GM21528 (cell line): Measurements from ENCODE around the gene CHTOP.
"Not testable (repeated sequence)": the region's sequence is repeated elsewhere in the genome, so short reads cannot be mapped to it uniquely, and the experiment has no call there.

Experiments used
- ATAC-seq: cut with Tn5 transposase; IDR thresholded peaks from one replicate; pipeline ENCODE4 v1.9.1; 2021; ENCODE audit warnings: mild to moderate bottlenecking, moderate library complexity; ENCODE audit not compliant: unreplicated experiment, low FRiP score

CHTOP gene

GRCh38 chr1:153630384-153630783, 3.5 kb upstream of the CHTOP start:
- no peak for ATAC-seq

DNA sequence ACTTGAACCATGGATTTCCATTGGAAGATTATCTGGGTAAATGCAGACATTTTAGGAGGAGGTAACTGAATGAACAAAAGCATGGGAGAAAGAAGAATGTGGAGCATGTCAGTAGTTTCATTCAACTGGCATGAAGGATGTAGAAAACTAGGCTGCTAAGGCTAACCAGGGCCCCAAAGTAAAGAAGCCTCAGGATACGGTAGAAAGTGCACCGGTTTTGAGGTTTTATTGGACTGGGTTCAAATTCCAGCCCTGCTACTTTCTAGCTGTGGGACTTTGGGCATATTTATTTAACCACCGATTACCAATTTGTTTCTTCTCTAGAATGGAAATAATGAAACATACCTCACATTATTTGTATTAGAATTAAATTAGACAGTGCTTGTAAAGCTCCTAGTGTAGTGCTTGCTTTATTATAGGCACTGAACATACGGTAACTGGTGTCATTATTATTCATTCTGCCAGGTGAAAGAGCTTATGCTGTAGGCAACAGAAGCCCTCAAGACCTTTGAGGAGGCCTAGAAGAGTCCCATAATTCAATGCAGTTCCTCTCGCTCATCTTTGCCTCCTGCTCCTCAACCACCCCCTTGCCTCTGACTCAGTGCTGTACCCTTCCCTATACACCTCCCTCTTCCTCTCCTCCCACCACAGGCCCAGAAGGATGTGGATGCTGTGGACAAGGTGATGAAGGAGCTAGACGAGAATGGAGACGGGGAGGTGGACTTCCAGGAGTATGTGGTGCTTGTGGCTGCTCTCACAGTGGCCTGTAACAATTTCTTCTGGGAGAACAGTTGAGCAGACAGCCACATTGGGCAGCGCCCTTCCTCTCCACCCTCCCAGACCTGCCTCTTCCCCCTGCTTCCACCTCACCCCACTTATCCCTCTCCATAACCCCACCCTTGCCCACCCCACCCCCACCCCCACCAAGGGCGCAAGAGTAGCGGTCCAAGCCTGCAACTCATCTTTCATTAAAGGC, 2.5 kb upstream of the CHTOP start:
- no peak for ATAC-seq

DNA sequence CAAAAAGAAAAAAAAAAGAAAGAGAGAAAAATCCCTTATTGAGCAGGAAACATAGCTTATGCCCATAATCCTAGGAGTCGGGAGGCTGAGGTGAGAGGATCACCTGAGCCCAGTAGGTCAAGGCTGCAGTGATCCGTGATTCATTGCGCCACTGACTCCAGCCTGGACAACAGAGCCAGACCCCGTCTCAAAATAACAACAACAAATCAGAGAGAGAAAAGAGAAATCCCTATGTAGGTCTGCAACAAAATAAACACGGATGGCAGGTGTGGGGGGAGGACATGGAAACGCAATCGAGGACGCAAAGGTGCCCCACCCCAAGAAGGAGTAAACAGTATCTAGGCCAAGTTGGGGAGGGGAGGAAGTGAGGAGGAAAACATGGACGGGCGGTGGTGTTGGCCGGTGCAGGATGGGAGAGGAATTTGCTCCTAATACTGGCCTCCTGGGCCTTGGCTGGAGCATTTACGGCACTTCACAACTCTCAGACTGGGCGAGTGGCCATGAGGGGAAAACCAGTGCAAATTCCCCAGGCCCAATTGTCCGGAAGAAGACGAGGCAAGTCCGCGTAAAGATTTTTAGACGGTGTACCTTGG, 609 bp upstream of the CHTOP start:
- no peak for ATAC-seq

GRCh38 chr1:153635872-153636271, 2.0 kb downstream of the CHTOP start:
- no peak for ATAC-seq

GRCh38 chr1:153636312-153636711, 2.4 kb downstream of the CHTOP start:
- no peak for ATAC-seq

DNA sequence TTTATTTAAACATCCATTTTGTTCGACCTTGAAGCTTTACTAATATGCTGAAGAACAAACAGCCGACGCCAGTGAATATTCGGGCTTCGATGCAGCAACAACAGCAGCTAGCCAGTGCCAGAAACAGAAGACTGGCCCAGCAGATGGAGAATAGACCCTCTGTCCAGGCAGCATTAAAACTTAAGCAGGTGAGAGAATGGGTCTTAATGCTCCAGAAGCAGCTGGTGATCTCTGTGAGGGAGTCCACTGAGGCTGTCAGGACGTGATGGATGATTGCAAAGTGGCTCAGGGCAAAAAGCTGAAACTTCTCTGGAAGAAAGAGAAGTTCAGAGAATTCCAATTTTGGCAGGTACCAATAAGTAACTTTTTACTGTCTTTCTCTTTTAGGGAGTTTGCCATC, 4.4 kb downstream of the CHTOP start:
- no peak for ATAC-seq

GRCh38 chr1:153639280-153639679, 5.4 kb downstream of the CHTOP start:
- ATAC-seq, result no peak

DNA sequence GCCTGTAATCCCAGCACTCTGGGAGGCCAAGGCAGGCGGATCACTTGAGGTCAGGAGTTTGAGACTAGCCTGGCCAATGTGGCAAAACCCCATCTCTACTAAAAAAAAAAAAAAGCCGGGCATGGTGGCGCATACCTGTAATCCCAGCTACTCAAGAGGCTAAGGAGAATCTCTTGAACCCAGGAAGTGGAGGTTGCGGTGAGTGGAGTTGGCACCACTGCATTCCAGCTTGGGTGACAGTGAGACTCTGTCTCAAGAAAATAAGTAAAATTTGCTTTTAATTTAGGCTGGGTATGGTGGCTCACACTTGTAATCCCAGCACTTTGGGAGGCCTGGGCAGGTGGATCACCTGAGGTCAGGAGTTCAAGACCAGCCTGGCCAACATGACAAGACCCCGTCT, 6.3 kb downstream of the CHTOP start:
- ATAC-seq, result not testable (repeated sequence)

DNA sequence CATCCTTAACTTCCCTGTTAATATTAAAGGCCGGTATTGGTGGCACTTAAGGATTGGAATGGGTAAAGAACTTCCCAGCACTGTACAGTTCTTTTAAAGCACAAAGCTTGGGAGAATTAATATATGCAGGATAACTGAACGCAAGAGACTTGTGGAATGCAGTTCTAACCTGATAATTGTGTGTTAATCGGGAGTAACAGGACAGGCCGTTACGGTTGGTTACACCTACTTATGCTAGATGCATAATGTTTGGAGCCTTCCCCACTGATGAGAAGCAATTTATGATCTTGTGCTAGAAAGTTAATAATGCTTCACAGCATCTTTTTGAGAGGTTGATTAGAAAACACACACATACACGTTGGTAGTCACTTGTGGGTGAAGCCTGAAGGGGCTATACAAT, 7.0 kb downstream of the CHTOP start:
- ATAC-seq, result no peak

GRCh38 chr1:153642161-153642560, 8.3 kb downstream of the CHTOP start:
- no peak for ATAC-seq

DNA sequence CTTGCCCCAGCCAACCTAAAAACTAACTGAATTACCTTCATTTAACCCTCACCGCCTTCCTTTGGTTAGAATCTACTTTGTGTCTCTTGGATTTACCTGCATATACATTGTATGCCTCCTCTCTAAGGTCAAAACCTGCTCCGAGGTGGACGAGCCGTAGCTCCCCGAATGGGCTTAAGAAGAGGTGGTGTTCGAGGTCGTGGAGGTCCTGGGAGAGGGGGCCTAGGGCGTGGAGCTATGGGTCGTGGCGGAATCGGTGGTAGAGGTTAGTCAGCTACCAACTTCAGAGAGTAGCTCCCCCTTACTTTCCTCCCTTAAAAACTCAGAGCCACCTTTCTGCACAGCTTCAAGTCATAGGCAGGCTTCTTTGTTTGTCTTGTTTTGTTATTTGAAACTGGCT, 9.2 kb downstream of the CHTOP start:
- no peak for ATAC-seq

GRCh38 chr1:153643816-153644215, 9.9 kb downstream of the CHTOP start:
- no peak for ATAC-seq

- no peak for ATAC-seq
These were observed 12.9 kb downstream of the CHTOP start for GRCh38 chr1:153646672-153647345.

- no peak for ATAC-seq
These were observed 13.5 kb downstream of the CHTOP start for GRCh38 chr1:153647346-153647714.

GRCh38 chr1:153648000-153648643, 14.3 kb downstream of the CHTOP start:
- no peak for ATAC-seq

DNA sequence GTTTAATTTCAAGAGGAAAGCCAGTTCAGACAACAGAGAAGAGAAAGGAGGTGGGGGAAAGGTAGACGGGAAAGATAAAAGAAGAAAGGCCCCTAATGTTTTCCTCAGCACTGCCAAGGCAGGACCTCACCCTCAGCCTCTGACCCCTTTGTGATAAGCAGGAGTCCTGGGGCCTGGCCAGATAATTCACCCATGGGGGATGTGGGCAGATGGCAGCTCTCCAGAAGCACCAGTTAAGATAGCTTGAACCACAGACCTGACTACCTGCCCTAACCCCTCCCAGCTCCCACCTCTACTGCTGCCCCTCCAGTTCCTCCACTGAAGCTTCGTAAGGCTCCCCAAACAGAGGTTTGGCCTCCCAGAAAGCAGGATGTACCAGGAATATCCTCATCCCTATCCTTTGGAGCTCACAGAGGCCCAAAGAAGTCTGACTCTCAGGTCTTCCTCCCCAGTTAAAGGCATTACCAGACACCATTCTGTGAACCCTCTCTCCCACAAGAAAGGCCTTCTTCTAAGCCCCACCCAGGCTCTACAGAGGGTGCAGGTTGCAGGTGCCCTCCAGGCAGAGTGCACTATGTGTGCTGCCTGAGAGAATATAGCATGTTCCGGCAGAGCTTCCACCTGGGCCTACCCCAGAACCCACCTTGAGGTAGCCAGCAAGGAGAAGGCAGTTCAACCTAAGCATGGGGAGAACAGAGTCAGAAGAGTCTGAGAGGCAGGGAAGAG, 15.4 kb downstream of the CHTOP start:
- no peak for ATAC-seq

GRCh38 chr1:153649863-153650235, 16.0 kb downstream of the CHTOP start:
- ATAC-seq, result no peak

DNA sequence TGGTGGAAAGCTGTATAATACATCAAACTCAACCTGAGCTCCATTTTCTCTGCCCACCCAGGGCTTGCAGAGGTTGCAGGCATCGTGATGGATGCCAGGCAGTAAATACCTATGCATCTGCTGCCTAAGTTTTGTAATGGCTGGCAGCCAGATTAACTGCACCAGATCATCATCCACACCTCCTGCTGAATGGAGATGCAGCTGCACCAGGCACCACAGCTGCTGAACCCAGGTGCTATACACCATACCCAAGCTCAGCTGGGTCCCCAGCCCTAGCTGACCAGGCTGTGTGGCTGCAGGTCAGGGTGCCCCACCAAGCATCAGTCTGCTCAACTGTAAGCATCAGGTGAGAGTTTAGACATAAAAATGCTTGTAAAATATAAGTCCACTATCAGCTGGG, 17.9 kb downstream of the CHTOP start:
- no peak for ATAC-seq

DNA sequence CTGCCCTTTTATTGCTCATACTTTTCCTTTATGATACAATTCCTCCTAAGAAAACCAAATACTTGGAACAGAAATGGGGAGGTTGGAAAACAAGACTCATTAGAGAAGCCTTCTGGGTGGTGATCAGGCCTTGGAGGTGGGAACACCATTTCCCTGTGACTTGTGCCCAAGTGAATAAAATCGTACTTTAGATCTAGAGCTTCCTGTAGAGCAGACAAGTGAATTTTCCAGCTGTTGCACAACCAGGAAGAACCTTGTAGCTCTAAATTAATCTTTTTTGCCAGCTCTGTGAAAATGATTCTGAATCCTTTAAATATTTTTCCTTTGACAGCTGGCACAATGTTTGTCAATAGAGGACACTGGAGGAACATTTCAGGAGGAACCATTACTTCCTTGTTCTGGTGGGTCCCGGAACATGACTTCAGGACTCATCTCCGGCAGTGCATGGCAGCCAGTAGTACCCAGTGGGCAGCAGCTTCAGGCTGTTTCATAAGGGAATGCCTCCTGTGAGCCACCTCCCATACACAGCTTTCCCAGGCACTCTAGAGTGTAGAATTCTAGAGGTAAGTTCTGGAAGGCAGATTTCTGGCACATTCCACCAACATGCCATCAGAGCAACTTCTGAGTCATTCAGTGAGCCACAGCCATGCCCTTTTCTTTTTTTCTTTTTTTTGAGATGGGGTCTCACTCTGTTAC, 19.1 kb downstream of the CHTOP start:
- ATAC-seq, result no peak

GRCh38 chr1:153655333-153655732, 21.5 kb downstream of the CHTOP start:
- ATAC-seq, result no peak
